NCI-H82 treated with DMSO at 0.1 percent for 48 hours (cell line): Measurements from ENCODE around the gene NUMBL.
"Not testable (repeated sequence)": the region's sequence is repeated elsewhere in the genome, so short reads cannot be mapped to it uniquely, and the experiment has no call there.

Experiments
- DNase-seq: peaks from one replicate; lab custom pipeline; 2025; ENCODE audit not compliant: unreplicated experiment; lab: John Stamatoyannopoulos, UW

NUMBL gene

DNA sequence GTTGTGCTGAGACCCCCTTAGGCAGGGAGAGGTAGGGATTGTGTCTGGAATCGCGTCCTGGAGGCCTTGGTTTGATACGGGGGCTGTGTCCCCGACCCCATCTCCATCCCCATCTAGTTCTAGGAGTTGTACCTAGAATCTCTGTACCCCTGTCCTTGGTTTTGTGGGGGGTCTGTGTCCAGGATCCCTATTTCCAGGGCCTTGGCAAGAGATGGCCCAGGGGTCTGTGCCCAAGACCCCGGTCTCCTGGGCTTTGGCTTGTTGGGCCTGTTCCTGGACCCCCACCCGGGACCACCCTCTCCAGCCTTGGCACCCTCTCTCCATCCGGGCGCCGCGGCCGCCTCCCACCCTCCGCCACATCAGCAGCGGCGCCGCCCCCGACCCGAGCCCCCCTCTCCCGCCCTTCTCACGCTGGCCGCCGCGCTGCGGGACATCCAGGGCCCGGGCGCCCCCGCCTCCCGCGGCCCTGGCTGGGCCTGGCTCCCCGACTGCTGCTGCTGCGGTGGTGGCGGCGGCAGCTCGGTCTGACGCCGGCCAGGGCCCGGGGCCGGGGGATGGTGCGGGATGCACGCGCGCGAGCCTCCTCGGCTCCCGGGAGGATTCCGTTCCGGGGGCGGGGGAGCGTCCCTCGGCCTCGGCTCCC is at the start of gene NUMBL:
TSS of gene NUMBL (minus strand) at position 602 of the 643 bp plus-strand sequence. CDS start at position 434, 168 bp downstream.
- DNase-seq = no peak

DNA sequence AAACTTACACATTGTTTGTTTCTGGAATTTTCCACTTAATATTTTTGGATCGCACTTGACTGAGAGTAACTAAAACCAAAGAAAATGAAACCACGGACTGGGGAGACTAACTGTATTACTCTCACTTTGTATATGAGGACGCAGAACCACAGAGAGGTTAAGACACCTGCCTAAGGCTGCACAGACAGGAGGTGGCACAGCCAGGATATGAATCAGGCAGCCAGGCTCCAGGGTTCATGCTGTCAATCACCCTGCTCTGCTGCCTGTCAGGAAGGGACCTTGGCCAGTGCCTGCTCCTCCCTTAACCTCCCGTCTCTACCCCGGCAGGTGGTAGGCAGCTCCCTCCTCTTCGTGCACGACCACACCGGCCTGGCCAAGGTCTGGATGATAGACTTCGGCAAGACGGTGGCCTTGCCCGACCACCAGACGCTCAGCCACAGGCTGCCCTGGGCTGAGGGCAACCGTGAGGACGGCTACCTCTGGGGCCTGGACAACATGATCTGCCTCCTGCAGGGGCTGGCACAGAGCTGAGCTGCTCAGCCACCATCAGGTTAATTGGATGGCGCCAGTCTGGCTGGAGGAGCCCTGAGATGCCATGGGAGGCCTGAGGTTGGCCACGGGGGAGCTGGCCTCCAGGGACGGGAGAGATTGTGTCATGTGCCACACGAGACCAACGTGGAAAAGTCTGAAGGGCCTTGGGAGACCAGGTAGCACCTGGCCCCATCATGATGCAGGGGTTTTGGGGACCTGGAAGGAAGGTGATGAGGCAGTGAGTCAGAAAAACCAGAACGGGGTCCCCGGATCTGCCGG is 48.8 kb upstream of the NUMBL start:
- no peak for DNase-seq

DNA sequence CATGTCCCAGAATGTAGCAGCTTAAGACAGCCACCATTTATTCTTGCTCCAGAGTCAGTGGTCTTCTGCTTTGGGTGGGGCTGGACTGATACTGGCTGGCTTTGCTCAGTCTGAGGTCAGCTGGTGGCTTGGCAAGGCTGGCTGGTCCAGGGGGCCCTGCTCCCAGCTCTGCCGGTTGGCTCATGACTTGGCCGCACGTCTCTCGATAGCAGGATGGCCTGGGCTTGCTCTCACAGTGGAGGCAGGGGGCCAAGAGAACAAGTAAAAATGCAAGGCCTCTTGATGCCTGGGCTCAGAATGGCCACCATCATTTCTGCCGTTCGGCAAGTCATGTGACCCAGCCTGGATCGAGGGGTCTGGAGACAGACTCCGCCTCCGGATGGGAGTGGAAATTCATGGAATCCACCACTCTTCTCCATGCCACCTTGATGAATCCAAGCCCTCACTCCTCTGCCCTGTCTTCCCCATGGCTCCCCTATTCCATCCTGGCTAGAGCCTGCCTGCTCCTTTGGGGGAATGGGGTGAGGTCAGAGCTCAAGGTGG is 46.7 kb upstream of the NUMBL start:
- no peak for DNase-seq

DNA sequence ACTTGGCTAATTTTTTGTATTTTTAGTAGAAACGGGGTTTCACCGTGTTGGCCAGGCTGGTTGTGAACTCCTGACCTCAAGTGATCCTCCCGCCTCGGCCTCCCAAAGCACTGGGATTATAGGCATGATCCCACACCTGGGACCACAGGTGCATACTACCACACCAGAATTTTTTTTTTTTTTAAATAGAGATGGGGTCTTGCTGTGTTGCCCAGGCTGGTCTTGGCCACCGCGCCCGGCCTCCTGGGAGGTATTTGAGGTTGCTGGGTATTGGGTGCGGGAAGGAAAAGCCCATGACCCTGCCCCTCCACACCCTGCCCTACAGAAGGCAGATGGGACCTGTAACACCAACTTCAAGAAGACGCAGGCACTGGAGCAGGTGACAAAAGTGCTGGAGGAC is 46.2 kb upstream of the NUMBL start:
- no peak for DNase-seq

DNA sequence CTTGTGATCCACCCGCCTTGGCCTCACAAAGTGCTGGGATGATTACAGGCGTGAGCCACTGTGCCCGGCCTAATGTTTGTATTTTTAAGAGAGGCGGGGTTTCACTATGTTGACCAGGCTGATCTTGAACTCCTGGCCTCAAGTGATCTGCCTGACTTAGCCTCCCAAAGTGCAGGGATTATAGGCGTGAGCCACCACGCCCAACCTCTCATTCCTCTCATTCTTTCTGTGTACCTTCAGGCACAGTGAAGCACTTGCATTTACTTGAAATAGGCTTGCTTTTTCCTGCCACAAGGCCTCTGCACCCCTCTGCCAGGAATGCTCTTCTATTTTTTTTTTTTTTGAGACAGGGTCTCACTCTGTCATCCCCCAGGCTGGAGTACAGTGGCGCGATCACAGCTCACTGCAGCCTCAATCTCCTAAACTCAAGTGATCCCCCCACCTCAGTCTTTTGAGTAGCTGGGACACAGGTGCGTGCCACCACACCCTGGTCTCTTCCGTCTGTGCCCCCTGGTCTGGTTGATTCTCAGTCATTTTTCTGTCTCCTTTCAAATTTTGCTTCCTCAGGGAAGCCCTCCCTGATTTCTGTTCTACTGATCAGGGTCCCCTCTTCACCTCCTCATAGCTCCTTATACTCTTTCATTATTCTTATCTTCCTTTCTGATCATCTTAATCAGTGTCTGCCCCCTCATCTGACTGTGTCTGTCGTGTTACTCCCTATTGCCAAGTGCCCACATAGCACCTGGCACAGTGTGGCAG is 44.7 kb upstream of the NUMBL start:
- no peak for DNase-seq

DNA sequence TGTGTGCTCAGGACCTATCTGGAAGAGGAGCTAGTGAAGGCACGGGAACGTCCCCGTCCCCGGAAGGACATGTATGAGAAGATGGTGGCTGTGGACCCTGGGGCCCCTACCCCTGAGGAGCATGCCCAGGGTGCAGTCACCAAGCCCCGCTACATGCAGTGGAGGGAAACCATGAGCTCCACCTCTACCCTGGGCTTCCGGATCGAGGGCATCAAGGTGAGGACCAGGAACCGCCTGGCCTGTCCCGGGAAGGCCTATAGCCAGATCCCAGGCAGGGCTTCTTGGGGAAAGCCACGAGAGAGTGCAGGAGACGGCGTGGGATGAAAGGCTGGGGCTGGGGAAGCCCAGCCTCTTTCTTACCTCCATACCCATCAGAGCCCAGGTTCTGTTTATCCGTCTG is 42.7 kb upstream of the NUMBL start:
- no peak for DNase-seq

DNA sequence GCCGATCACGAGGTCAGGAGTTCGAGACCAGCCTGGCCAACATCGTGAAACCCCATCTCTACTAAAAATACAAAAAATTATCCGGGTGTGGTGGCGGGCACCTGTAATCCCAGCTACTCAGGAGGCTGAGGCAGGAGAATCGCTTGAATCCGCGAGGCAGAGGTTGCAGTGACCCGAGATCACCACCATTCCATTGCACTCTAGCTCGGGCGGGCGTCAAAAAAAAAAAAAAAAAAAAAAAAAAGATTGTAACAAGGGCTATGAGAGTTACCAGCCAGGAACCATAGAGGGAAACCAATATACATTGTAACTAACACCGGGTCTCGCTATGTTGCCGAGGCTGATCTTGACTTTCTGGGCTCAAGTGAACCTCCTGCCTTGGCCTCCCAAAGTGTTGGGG is 41.9 kb upstream of the NUMBL start:
- not testable (repeated sequence) for DNase-seq

DNA sequence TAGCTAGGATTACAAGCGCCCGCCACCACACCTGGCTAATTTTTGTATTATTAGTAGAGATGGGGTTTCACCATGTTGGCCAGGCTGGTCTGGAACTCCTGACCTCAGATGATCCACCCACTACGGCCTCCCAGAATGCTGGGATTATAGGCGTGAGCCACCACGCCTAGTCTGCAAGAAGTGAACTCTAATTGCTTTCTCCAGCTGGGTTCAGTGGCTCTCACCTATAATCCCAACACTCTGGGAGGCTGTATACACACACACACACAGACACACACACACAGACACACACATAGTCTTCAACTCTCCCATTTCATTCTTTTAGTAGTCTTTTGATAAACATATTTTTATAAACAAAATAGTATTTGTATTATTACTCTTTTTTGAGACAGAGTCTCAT is 39.6 kb upstream of the NUMBL start:
- DNase-seq = not testable (repeated sequence)

DNA sequence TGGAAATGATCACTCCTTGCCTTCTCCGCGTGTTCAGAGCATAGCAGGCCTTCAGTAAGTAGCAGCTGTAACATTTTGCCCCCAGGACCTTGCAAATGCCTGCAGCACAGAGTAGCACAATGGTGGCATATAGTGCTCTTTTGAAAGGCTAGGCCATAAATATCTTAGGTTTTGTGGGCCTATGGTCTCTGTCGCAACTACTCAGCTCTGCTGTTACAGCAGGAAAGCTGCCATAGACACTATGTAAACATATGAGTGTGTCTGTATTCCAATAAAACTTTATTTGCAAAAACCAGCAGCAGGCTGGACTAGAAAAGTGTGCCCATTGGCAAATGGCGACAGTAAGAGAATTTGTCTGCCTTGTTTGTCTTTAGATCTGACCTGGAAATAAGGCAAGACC is 35.8 kb upstream of the NUMBL start:
- no peak for DNase-seq

DNA sequence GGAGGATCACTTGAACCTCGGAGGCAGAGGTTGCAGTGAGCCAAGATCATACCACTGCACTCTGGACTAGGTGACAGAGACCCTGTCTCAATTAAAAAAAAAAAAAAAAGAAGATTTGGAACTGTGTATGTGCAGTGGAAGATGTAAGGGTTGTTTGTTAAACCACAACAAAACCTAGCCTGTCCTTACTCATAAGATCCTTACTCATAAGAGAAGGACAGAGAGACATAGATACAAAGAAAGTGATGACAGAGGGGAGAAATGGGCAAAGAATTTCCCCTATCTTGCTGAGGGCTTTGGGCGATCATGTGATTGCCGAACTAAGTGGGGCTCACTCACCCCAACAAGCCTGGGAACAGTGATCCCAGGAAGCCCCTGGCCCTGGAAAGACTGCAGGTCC is 34.4 kb upstream of the NUMBL start:
- no peak for DNase-seq

DNA sequence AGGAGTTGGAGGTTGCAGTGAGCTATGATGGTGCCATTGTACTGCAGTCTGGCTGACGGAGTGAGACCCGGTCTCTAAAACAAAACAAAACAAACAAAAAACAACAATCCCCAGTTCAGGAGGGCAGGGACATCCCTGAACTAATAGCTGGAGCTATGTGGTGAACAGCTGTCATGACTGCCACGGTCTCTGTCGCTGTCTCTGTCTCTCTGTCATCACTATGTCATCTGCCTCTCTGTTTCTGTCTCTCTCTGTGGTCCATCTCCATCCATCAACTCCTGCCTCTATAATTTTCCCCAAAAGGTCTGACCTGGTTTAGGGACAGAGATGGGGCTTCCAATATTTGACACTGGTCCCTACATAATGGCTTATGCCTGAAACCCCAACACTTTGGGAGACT is 33.9 kb upstream of the NUMBL start:
- DNase-seq = no peak

DNA sequence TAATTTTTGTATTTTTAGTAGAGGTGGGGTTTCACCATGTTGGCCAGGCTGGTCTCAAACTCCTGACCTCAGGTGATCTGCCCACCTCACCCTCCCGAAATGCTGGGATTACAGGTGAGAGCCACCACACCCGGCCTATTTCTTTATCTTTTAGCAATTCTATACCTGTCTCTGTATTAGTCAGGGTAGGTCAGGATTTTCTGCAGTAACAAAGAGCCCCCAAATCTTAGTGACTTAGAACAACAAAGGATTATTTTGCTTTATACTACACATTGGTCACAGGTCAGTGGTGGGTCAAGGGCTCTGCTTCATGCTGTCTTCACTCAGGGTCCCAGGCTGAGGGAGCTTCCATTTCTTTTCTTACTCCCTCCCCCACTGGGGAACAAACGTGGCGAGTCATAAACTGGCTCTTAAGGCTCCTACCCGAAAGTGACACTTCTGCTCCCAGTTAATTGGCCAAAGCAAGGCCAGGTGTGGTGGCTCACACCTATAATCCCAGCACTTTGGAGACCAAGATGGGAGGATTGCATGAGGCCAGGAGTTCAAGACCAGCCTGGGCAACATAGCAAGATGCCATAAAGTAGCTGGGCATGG is 33.3 kb upstream of the NUMBL start:
- no peak for DNase-seq

DNA sequence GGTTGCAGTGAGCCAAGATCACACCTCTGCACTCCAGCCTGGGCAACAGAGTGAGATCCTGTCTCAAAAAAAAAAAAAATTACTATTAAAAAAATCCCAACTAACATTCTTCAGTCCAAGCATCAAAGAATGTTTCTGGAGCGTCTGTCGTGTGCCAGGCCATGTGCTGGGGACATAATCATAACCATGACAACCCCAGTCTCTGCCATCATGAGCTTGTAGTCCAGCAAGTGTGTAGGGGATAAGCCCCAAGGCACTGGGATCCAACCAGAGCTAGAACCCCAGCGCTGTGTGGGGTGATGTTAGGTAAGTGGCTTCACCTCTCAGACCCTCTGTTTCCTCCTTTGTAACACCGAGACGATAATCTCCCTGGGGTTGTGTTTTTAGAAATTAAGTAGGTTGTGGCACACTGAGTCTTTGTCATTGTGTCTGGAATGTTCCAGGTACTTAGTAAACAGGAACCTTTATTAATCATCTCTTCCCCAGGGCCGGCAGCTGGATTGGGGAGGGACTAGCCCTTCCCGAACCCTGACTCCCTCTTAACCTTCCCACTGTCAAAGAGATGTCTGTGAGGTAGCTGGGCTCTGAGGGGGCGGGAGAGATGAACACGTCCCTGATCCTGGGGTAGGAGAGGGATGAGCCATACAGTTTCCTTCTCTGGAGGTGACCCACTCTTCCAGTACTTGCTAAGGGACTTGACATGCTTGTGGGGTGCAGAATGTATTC is 31.6 kb upstream of the NUMBL start:
- no peak for DNase-seq

DNA sequence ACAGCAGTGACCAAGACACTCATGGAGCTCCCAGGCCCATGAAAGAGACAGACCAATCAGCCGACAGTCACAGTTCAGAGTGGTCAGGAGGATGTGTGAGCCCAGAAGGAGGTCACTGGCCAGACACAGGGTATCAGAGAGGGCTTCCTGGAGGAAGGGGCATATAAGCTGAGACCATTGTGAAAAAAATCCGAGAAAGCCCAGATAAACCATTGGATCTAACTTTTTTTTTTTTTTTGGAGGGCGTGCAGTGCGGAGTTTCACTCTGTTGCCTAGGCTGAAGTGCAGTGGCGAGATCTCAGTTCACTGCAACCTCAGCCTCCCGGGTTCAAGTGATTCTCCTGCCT is 30.7 kb upstream of the NUMBL start:
- no peak for DNase-seq

DNA sequence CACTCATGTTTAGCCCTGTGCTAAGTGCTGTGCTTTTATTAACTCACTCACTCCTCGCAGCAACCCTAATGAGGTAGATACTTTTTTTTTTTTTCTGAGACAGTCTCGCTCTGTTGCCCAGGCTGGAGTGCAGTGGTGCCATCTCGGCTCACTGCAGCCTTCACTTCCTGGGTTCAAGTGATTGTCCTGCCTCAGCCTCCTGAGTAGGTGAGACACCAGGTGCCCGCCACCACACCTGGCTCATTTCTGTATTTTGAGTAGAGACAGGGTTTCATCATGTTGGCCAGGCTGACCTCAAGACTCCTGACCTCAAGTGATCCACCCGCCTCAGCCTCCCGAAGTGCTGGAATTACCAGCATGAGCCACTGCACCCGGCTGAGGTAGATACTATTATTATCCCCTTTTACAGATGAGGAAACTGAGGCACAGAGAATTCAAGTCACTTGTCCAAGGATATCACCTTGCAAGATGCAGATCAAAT is 29.0 kb upstream of the NUMBL start:
- DNase-seq = no peak

DNA sequence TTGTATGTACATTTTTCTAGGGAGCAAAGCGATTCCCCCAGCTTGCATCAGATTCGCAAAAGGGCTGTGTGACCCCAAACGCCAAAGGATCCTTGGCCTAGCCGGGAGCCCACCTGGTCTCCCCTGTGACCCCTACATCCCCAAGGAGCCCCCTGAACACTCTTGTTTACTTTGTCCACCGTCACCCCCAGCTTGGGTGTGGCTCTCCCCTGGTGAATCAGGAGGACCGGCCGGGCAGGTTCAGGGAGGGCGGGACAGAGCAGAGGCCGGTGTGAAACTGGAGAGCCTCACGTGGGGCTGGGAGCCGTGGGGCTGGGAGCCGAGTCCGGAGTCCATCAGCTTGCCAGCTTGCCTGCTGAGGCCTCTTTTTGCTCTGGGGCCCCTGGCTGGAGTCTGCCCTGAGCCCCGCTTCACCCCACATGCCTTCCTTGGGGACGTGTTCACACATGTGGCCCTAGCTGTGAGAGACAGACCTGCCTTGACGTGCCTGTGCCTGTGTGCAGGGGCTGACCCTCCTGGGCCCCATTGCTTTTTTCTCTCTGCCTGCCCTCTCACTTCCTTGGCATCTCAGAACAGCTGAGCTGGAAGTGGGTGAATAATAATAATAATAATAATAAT is 28.4 kb upstream of the NUMBL start:
- no peak for DNase-seq

DNA sequence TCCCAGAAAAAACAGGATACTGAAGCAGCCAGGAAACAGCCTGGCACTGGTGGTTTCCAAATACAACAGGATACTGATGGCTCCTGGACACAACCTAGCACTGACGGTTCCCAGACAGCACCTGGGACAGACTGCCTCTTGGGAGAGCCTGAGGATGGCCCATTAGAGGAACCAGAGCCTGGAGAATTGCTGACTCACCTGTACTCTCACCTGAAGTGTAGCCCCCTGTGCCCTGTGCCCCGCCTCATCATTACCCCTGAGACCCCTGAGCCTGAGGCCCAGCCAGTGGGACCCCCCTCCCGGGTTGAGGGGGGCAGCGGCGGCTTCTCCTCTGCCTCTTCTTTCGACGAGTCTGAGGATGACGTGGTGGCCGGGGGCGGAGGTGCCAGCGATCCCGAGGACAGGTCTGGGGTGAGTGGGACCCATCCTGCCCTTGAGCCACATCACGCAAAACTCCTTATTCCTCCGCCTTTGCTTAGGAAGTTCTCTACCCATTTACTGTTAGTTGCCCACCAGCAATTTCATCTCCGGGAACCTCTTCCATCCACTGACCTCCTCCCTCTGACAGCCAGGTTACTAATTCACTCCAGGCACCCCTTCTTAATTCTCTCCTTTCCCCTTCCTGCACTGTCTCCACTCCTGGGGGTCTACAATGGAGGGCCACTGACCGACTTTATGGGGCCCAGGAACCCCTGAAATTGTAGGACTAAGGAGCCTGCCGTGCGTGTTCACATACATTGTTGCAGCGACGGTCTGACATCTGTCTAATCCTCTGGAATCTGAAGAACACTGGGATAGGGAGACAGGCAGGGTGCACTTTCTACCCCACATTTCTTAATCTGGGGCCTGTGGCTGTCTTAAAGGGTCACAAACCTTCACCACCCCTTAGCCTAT is 27.7 kb upstream of the NUMBL start:
- DNase-seq = peak; percentile 14

DNA sequence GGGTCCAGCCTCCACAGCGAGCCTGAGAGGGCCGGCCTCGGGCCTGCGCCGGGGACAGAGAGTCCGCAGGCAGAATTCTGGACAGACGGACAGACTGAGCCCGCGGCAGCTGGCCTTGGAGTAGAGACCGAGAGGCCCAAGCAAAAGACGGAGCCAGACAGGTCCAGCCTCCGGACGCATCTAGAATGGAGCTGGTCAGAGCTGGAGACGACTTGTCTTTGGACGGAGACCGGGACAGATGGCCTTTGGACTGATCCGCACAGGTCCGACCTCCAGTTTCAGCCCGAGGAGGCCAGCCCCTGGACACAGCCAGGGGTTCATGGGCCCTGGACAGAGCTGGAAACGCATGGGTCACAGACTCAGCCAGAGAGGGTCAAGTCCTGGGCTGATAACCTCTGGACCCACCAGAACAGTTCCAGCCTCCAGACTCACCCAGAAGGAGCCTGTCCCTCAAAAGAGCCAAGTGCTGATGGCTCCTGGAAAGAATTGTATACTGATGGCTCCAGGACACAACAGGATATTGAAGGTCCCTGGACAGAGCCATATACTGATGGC is 27.0 kb upstream of the NUMBL start:
- no peak for DNase-seq
